KMS-11 (cell line): ENCODE data around the gene TMEM108.

Experiments
- H2AFZ ChIP-seq: fragments of 200-600 bp; sonication (generic); 2 replicates; pipeline ENCODE4 v1.6.1; 2016; ENCODE audit warnings: antibody characterized with exemption, mixed run types, low read depth
- H3K27ac ChIP-seq: fragments of 200-600 bp; sonication (generic); 2 replicates; pipeline ENCODE4 v1.6.1; 2016; ENCODE audit warnings: mild to moderate bottlenecking, mixed run types
- H3K27me3 ChIP-seq: fragments of 200-600 bp; sonication (generic); 2 replicates; pipeline ENCODE4 v1.6.1; 2017; ENCODE audit warnings: mild to moderate bottlenecking, low read depth, mixed run types, moderate library complexity; ENCODE audit not compliant: insufficient read depth
- H3K36me3 ChIP-seq: fragments of 200-600 bp; sonication (generic); 2 replicates; pipeline ENCODE4 v1.6.1; 2017; ENCODE audit warnings: mild to moderate bottlenecking, mixed run types; ENCODE audit not compliant: insufficient read depth
- H3K4me1 ChIP-seq: fragments of 200-600 bp; sonication (generic); 2 replicates; pipeline ENCODE4 v1.6.1; 2016; ENCODE audit warnings: mild to moderate bottlenecking, low read depth, mixed run types; ENCODE audit not compliant: poor library complexity, severe bottlenecking
- H3K4me2 ChIP-seq: fragments of 200-600 bp; sonication (generic); 2 replicates; pipeline ENCODE4 v1.7.0; 2016; ENCODE audit warnings: mild to moderate bottlenecking, mixed run types
- H3K4me3 ChIP-seq: fragments of 200-600 bp; sonication (generic); IDR thresholded peaks from 2 replicates; pipeline ENCODE4 v1.6.1; 2017; ENCODE audit warnings: low read depth, low read length, mixed read lengths; ENCODE audit not compliant: insufficient read depth
- H3K79me2 ChIP-seq: fragments of 200-600 bp; sonication (generic); 2 replicates; pipeline ENCODE4 v1.6.1; 2016; ENCODE audit warnings: low read depth, mixed run types; ENCODE audit not compliant: insufficient read depth
- H3K9ac ChIP-seq: fragments of 200-600 bp; sonication (generic); 2 replicates; pipeline ENCODE4 v1.6.1; 2016; ENCODE audit warnings: mild to moderate bottlenecking, mixed run types
- H4K20me1 ChIP-seq: fragments of 200-600 bp; sonication (generic); 2 replicates; pipeline ENCODE4 v1.6.1; 2016; ENCODE audit warnings: mild to moderate bottlenecking, mixed run types; ENCODE audit not compliant: insufficient read depth
- CTCF ChIP-seq: fragments of 200-600 bp; sonication (generic); conservative IDR thresholded peaks from 2 replicates; pipeline ENCODE4 v1.6.1; 2017; ENCODE audit warnings: low read depth, mild to moderate bottlenecking, antibody characterized with exemption, low read length, moderate library complexity, mixed read lengths

Gene TMEM108

GRCh38 chr3:133404920-133405319 lies 366.7 kb downstream of the TMEM108 start:
- TF ChIP-seq CTCF = no peak
- Histone ChIP-seq H3K27me3 (no peaks in the 10 kb centered on the region), H3K79me2 (no peaks in the 10 kb centered on the region), H3K4me2 (no peak overlapping the region), H3K36me3 (no peaks in the 10 kb centered on the region), H2AFZ (no peak overlapping the region), H3K4me1 (peaks cover 3% of the 10 kb centered on the region), H4K20me1 (no peaks in the 10 kb centered on the region), H3K27ac (no peak overlapping the region), H3K4me3 (no peak overlapping the region), H3K9ac (no peak overlapping the region)

GRCh38 chr3:133408366-133408765 lies 370.2 kb downstream of the TMEM108 start:
- Histone ChIP-seq H3K4me1 (peaks cover 3% of the 10 kb centered on the region), H2AFZ (no peak overlapping the region), H3K4me2 (no peak overlapping the region), H3K27me3 (no peaks in the 10 kb centered on the region), H3K9ac (no peak overlapping the region), H3K27ac (no peak overlapping the region), H4K20me1 (no peaks in the 10 kb centered on the region), H3K79me2 (no peaks in the 10 kb centered on the region), H3K4me3 (no peak overlapping the region), H3K36me3 (no peaks in the 10 kb centered on the region)
- no peak for TF ChIP-seq CTCF

- Histone ChIP-seq H3K4me2 (no peak overlapping the region), H3K4me1 (peaks cover 3% of the 10 kb centered on the region), H3K36me3 (no peaks in the 10 kb centered on the region), H3K79me2 (no peaks in the 10 kb centered on the region), H4K20me1 (no peaks in the 10 kb centered on the region), H3K9ac (no peak overlapping the region), H2AFZ (no peak overlapping the region), H3K27ac (no peak overlapping the region), H3K4me3 (no peak overlapping the region), H3K27me3 (no peaks in the 10 kb centered on the region)
- TF ChIP-seq CTCF = no peak
Measured at GRCh38 chr3:133408961-133409360, 370.8 kb downstream of the TMEM108 start.

GRCh38 chr3:133410191-133410892 lies 372.2 kb downstream of the TMEM108 start:
- TF ChIP-seq CTCF = no peak
- no peak overlapping the region for H3K4me3 ChIP-seq
- H3K9ac ChIP-seq = no peak overlapping the region
- H3K4me2 ChIP-seq = no peak overlapping the region
- H3K36me3 ChIP-seq = no peaks in the 10 kb centered on the region
- no peaks in the 10 kb centered on the region for H4K20me1 ChIP-seq
- H3K4me1 ChIP-seq = peaks cover 3% of the 10 kb centered on the region
- H2AFZ ChIP-seq = no peak overlapping the region
- no peaks in the 10 kb centered on the region for H3K79me2 ChIP-seq
- no peak overlapping the region for H3K27ac ChIP-seq
- H3K27me3 ChIP-seq = no peaks in the 10 kb centered on the region
